B cell (primary cell): ENCODE results near the gene SELENON.

Source experiments
- CTCF ChIP-seq: fragments of 200-600 bp; IDR thresholded peaks from one replicate; pipeline ENCODE4 v1.8.0; 2022; ENCODE audit warnings: antibody characterized with exemption, mild to moderate bottlenecking
- EZH2 ChIP-seq: IDR thresholded peaks from 2 replicates; pipeline ENCODE4 v1.6.1; 2012; ENCODE audit warnings: borderline replicate concordance, low read depth, mild to moderate bottlenecking, moderate library complexity, low read length; ENCODE audit not compliant: insufficient read depth, poor library complexity, severe bottlenecking

- TF ChIP-seq CTCF (no peak), EZH2 (no peak)
Measured at GRCh38 chr1:25821630-25822091, 21.7 kb downstream of the SELENON start.
